WTC11 (cell line): ENCODE measurements around the gene LTBP1. TPM values are rescaled to one million over a fixed set of nuclear protein-coding genes. Genes with fewer than 3 reads are reported as not detected.

ENCODE experiments used
- ATAC-seq: fragments of 200-7000 bp; cut with Tn5 transposase; 2 replicates; pipeline ENCODE4 v1.10.0; 2021; ENCODE audit warnings: mild to moderate bottlenecking, moderate library complexity
- CTCF ChIA-PET: fragments of 300-600 bp; sonication (Branson Sonifier 250); formaldehyde crosslinking; loops from one replicate; lab custom pipeline; 2021; ENCODE audit warnings: antibody characterized with exemption; lab: Charles Lee
- POLR2A ChIA-PET: fragments of 350-600 bp; sonication (Branson Sonifier 250); formaldehyde crosslinking; loops from one replicate; lab custom pipeline; 2021; ENCODE audit warnings: antibody characterized with exemption; lab: Charles Lee
- DNase-seq: peaks from one replicate; pipeline ENCODE4 v3.0.0; 2021; ENCODE audit warnings: low spot score
- H3K27ac Mint-ChIP-seq: 2 replicates; pipeline ENCODE4 v1.8.0; 2021; ENCODE audit warnings: mixed read lengths
- H3K27me3 Mint-ChIP-seq: 2 replicates; pipeline ENCODE4 v1.8.0; 2021; ENCODE audit warnings: low read depth, mild to moderate bottlenecking, moderate library complexity, mixed read lengths
- H3K36me3 Mint-ChIP-seq: 2 replicates; pipeline ENCODE4 v1.8.0; 2021; ENCODE audit warnings: mixed read lengths
- H3K4me1 Mint-ChIP-seq: 2 replicates; pipeline ENCODE4 v1.8.0; 2022; ENCODE audit warnings: mixed read lengths
- H3K4me3 Mint-ChIP-seq: 2 replicates; pipeline ENCODE4 v1.8.0; 2021; ENCODE audit warnings: mild to moderate bottlenecking, moderate library complexity, mixed read lengths
- H3K9me3 Mint-ChIP-seq: 2 replicates; pipeline ENCODE4 v1.8.0; 2021; ENCODE audit warnings: mixed read lengths
- AR ChIP-seq: fragments of 250-450 bp; sonication (Bioruptor Pico); IDR thresholded peaks from 2 replicates; pipeline ENCODE4 v1.9.0; 2021; ENCODE audit warnings: mild to moderate bottlenecking
- ARID4B ChIP-seq: sonication (generic); formaldehyde crosslinking; IDR thresholded peaks from 2 replicates; pipeline ENCODE4 v1.8.0; 2023; ENCODE audit warnings: missing genetic modification reagents, mild to moderate bottlenecking, borderline replicate concordance
- ATF6 ChIP-seq: sonication (generic); formaldehyde crosslinking; IDR thresholded peaks from 2 replicates; pipeline ENCODE4 v1.8.1; 2023; ENCODE audit warnings: mild to moderate bottlenecking, missing genetic modification reagents
- E2F5 ChIP-seq: sonication (generic); formaldehyde crosslinking; IDR thresholded peaks from 2 replicates; pipeline ENCODE4 v1.8.1; 2022; ENCODE audit warnings: mild to moderate bottlenecking, moderate library complexity, missing genetic modification reagents
- ETV6 ChIP-seq: sonication (generic); formaldehyde crosslinking; IDR thresholded peaks from 2 replicates; pipeline ENCODE4 v1.8.1; 2022; ENCODE audit warnings: mild to moderate bottlenecking, missing genetic modification reagents
- FOXP1 ChIP-seq: sonication (generic); formaldehyde crosslinking; IDR thresholded peaks from 2 replicates; pipeline ENCODE4 v1.8.0; 2022; ENCODE audit warnings: missing genetic modification reagents, mild to moderate bottlenecking, moderate library complexity, borderline replicate concordance
- HMGA2 ChIP-seq: fragments of 250-450 bp; sonication (Bioruptor Pico); IDR thresholded peaks from 2 replicates; pipeline ENCODE4 v1.4.0; 2021; ENCODE audit warnings: mild to moderate bottlenecking, moderate library complexity
- IRF2 ChIP-seq: sonication (generic); formaldehyde crosslinking; IDR thresholded peaks from 2 replicates; pipeline ENCODE4 v1.8.0; 2022; ENCODE audit warnings: low read depth, missing genetic modification reagents, borderline replicate concordance
- JUN ChIP-seq: sonication (generic); formaldehyde crosslinking; IDR thresholded peaks from 2 replicates; pipeline ENCODE4 v1.8.0; 2023; ENCODE audit warnings: mild to moderate bottlenecking, missing genetic modification reagents
- NR1H2 ChIP-seq: sonication (generic); formaldehyde crosslinking; IDR thresholded peaks from 2 replicates; pipeline ENCODE4 v1.9.0; 2021; ENCODE audit warnings: mild to moderate bottlenecking, moderate library complexity, missing genetic modification reagents
- RORB ChIP-seq: fragments of 250-450 bp; sonication (Bioruptor Pico); IDR thresholded peaks from 2 replicates; pipeline ENCODE4 v1.9.0; 2021; ENCODE audit warnings: mild to moderate bottlenecking
- TCF7 ChIP-seq: sonication (generic); formaldehyde crosslinking; IDR thresholded peaks from 2 replicates; pipeline ENCODE4 v1.8.0; 2022; ENCODE audit warnings: mild to moderate bottlenecking, low read depth, missing genetic modification reagents, moderate library complexity
- TEAD1 ChIP-seq: sonication (generic); formaldehyde crosslinking; IDR thresholded peaks from 2 replicates; pipeline ENCODE4 v1.8.0; 2022; ENCODE audit warnings: mild to moderate bottlenecking, missing genetic modification reagents
- TEAD4 ChIP-seq: sonication (generic); formaldehyde crosslinking; IDR thresholded peaks from 2 replicates; pipeline ENCODE4 v1.8.0; 2022; ENCODE audit warnings: mild to moderate bottlenecking, missing genetic modification reagents
- TP53 ChIP-seq: sonication (generic); formaldehyde crosslinking; IDR thresholded peaks from 2 replicates; pipeline ENCODE4 v1.8.1; 2023; ENCODE audit warnings: mild to moderate bottlenecking, missing genetic modification reagents
- ZNF138 ChIP-seq: sonication (generic); formaldehyde crosslinking; conservative IDR thresholded peaks from 2 replicates; pipeline ENCODE4 v1.8.1; 2022; ENCODE audit warnings: mild to moderate bottlenecking, moderate library complexity, missing genetic modification reagents
- ZNF396 ChIP-seq: fragments of 250-450 bp; sonication (Bioruptor Pico); IDR thresholded peaks from 2 replicates; pipeline ENCODE4 v1.8.0; 2021; ENCODE audit warnings: mild to moderate bottlenecking, moderate library complexity, borderline replicate concordance
- ZNF416 ChIP-seq: fragments of 250-450 bp; sonication (Bioruptor Pico); IDR thresholded peaks from 2 replicates; pipeline ENCODE4 v1.9.0; 2021; ENCODE audit warnings: mild to moderate bottlenecking, inconsistent platforms
- ZNF512 ChIP-seq: sonication (generic); formaldehyde crosslinking; IDR thresholded peaks from 2 replicates; pipeline ENCODE4 v1.8.1; 2022; ENCODE audit warnings: missing genetic modification reagents, borderline replicate concordance
- ZNF671 ChIP-seq: fragments of 250-450 bp; sonication (Bioruptor Pico); IDR thresholded peaks from 2 replicates; pipeline ENCODE4 v1.8.0; 2021; ENCODE audit warnings: mild to moderate bottlenecking
- total RNA-seq: library from RNA; stranded (reverse); gene quantifications from 3 replicates; pipeline ENCODE4 v1.2.3, GENCODE V29; 2021
- TF ChIP-seq, protein P1 (sequence below): sonication (generic); formaldehyde crosslinking; IDR thresholded peaks from 2 replicates; pipeline ENCODE4 v1.8.0; 2022; ENCODE audit warnings: mild to moderate bottlenecking, missing genetic modification reagents
- TF ChIP-seq, protein P2 (sequence below): fragments of 250-450 bp; sonication (Bioruptor Pico); IDR thresholded peaks from 2 replicates; pipeline ENCODE4 v1.9.0; 2021; ENCODE audit warnings: moderate library complexity, mild to moderate bottlenecking, inconsistent platforms, borderline replicate concordance

Gene LTBP1
- total RNA-seq, 1 experiment from 2014 or later, result 33.6 TPM

DNA sequence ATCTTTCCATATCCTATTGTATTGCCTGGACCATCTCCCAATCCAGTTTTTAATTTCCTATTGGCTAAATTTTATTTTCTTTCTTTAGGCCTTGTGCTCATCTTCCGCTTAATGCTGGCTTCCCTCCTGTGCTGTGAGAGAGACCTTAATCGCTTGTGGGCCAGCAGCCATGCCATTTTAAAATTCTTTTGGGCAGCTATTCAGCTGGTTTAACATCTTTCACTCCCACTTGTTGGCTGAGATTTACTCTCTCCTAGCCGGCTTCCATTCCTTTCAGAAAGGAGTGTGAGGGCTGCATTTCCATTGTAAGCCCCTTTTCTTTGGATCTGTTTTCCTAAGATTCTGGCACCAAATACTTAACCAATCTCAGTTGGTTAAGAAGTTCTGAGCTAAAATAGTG is 388.8 kb downstream of the LTBP1 start (continued):
- TF ChIP-seq ARID4B (CRISPR knock-in tag) (no peak), AR (CRISPR knock-in tag) (no peak), E2F5 (no peak), ZNF416 (CRISPR knock-in tag) (no peak), TP53 (CRISPR knock-in tag) (no peak), TEAD4 (CRISPR knock-in tag) (no peak), JUN (CRISPR knock-in tag) (no peak), RORB (no peak), ZNF138 (no peak), FOXP1 (CRISPR knock-in tag) (no peak), NR1H2 (CRISPR knock-in tag) (no peak), ZNF671 (CRISPR knock-in tag) (no peak), TCF7 (CRISPR knock-in tag) (no peak), HMGA2 (CRISPR knock-in tag) (no peak)
- TF ChIP-seq, protein P1, sequence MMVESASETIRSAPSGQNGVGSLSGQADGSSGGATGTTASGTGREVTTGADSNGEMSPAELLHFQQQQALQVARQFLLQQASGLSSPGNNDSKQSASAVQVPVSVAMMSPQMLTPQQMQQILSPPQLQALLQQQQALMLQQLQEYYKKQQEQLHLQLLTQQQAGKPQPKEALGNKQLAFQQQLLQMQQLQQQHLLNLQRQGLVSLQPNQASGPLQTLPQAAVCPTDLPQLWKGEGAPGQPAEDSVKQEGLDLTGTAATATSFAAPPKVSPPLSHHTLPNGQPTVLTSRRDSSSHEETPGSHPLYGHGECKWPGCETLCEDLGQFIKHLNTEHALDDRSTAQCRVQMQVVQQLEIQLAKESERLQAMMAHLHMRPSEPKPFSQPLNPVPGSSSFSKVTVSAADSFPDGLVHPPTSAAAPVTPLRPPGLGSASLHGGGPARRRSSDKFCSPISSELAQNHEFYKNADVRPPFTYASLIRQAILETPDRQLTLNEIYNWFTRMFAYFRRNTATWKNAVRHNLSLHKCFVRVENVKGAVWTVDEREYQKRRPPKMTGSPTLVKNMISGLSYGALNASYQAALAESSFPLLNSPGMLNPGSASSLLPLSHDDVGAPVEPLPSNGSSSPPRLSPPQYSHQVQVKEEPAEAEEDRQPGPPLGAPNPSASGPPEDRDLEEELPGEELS, result no peak
- TF ChIP-seq, all 79 proteins: peak for 0

DNA sequence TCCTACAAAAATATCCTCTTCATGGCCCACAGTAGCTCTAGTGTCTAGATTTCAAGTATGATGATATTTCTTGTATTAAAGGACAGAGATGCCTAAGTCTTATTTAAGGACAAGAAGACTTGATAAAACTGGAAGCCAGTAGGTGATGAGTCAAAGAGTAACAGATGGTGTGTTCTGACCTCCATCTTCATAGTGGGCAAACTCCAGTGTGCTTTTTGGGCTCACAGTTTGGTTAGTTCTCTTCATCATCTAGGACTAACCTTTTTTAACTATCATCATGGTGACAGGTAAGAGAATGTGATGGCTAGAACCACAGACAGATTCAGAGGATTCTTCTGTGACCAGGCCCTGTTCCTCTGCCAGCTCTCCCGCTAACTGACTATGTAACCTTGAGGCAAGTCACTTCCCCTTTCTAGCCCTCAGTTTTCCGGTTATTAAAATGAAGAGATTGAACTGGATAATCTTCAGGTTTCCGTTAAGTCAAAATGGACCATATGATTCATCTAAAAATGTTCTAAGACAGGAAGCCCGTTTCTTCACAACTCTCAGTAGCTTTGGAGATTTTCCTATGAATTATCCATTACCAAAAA is 389.4 kb downstream of the LTBP1 start:
- ChIA-PET CTCF (interaction anchor here (0.6 kb wide), 1 partner anchor 389 kb away, joined by 4 read pairs; no protein-coding TSS in a partner anchor), POLR2A (no interaction called here)
- DNase-seq, result no peak
- Mint-ChIP-seq H3K36me3 (no peaks in the 10 kb centered on the region; the same call in 1 of the 2 replicates), H3K4me1 (no peaks in the 10 kb centered on the region), H3K27ac (no peak overlapping the region), H3K27me3 (no peaks in the 10 kb centered on the region), H3K4me3 (no peak overlapping the region), H3K9me3 (peaks cover 8% of the 10 kb centered on the region)
- ATAC-seq, result no peak
- TF ChIP-seq, protein P2, sequence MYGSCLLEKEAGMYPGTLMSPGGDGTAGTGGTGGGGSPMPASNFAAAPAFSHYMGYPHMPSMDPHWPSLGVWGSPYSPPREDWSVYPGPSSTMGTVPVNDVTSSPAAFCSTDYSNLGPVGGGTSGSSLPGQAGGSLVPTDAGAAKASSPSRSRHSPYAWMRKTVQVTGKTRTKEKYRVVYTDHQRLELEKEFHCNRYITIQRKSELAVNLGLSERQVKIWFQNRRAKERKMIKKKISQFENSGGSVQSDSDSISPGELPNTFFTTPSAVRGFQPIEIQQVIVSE, result no peak
- TF ChIP-seq ZNF396, result no peak
- TF ChIP-seq ZNF512 (CRISPR knock-in tag), result no peak
- no peak for TF ChIP-seq ATF6 (CRISPR knock-in tag)
- no peak for TF ChIP-seq IRF2 (CRISPR knock-in tag)
- no peak for TF ChIP-seq ETV6
- no peak for TF ChIP-seq TEAD1
